Renal cortex interstitium (tissue), 11 donors: Measurements from ENCODE around the gene IQCE. TPM values are rescaled to one million over a fixed set of nuclear protein-coding genes. Genes with fewer than 3 reads are reported as not detected.
A peak's percentile ranks its signal among the peaks of the same experiment; 100 is the strongest.

ENCODE experiments used
- DNase-seq, 11 donors: peaks; one replicate each; pipeline ENCODE4 v3.0.0-alpha.2; 2013; ENCODE audit warnings: low read depth in 9 of 11, low spot score in 4 of 11; ENCODE audit errors: extremely low read depth in 1 of 11
- polyA plus RNA-seq, 3 donors: library from polyadenylated mRNA; unstranded; fragments of 120-200 nt; gene quantifications; one replicate each; pipeline ENCODE4 v1.2.1, GENCODE V29; 2013; ENCODE audit not compliant: insufficient read length in 3 of 3

IQCE gene
- polyA plus RNA-seq, 3 donors = 19.7 to 26.2 (median 24.2) TPM

- DNase-seq = peak in 1 of 11 donors; percentile 63
These were observed 62.5 kb downstream of the IQCE start for GRCh38 chr7:2621061-2621828.

GRCh38 chr7:2621948-2622640 lies 63.3 kb downstream of the IQCE start:
- DNase-seq = peak; percentile 87 to 97 (median 95)

DNA sequence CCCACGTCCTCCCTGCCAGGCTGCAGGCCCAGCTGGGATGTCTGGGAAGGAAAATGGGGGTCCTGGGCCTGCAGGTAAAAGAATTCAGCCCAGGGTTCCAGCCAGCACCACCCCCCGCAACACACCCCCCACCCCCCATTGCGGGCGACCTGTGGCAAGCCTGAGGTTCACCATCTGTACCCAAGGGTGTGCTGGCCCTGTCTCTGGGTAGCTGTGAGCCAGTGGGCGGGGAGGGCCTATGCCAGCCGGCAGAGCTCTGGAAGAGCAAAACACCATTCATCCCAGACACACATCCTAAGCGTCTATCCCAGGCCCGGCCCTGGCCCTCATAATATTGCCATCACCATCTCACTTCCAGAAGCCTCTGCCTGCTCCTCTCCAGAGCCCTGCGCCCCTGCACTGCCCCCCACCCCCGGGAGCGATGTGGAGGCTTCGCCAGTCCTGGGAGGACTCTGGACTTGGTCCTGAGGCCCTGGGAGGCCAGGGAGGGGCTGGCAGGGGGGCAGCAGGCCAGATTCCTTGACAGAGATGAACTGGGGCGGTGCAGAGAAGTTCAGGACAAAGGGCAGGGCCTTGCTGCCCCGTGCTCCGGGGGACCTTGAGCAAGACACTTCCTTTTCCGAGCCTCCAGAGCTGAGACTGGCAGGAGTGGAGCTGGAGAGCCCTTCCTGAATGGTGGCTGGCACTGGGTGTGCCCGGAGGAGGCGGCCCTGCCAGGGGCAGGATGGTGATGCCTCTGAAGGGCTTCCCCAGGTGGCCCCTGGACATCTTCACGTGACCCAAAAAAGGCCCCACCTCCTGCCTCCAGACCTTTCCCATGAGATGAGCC lies 64.3 kb downstream of the IQCE start:
- no peak for DNase-seq

DNA sequence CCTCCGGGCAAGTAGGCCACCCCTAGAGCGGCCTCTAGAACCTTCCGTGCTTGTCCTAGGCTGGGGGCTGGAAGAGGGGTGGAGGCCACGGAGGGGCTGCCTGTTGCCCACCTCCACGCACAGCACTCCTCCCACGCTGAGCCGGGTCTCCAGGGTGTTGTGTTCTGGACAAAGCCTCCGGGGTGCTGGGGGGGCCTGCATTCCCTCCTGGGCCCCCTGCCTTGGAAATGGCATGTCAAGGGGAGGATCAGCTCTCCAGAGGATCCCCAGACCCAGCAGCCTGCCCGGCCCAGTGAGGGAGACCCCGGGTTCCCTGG lies 64.9 kb downstream of the IQCE start:
- no peak for DNase-seq

DNA sequence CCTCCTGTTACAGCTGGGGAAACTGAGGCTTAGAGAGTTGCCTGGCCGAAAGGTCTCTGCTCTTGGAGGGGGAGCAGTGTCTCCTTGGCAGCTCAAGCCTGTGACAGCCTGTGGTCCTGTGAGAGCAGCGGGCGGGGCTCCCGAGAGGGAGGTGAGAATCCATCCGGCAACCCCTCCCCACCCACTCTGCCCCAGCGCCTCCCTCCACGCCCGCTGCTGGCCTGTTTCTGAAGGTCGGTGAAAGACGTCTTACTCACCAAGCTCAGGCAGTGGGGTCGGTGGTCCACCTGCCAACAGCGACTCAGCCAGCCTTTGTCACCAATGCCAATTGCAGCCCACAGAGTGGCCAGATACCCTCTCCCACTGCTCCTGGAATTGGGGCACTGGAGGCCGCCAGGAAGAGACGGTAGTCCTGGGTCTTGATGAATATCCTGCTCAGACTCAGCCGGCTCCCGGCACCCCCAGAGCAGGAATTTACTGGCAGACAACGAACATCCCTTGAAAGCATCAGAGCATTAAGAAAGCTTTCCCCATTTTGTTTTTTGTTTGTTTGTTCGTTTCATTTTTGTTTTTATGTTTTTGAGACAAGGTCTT lies 65.6 kb downstream of the IQCE start:
- no peak for DNase-seq

DNA sequence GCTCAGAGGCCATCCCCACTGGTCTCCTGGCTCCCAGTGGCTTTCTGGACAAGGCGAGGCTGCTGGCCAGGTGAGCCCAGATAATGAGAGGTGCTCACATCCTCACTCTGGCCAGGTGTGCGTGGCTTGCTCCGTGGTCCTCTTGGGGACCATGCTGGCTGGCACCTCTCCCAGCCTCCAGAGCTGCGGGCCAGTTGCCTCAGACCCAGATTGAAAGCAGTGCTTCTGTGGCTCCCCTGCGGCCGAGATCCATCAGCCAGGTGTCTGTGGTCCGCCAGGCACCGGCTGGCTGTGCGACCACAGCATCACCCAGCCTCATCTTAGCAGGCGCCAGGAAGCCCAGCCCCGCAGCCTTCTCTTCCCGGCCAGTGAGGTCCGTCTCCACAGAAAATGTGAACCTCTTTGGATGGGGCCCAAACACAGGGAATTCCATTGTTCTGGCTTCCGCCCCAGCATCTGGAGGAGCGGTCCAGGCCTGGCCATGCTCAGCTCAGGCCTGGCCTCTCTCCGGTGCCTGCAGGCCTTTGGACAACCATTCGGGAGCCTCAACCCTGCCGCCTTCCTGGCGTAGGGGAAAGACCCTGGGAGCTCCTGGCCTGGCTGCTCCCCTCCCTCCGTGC lies 67.8 kb downstream of the IQCE start:
- DNase-seq = no peak

GRCh38 chr7:2627258-2628129 lies 68.7 kb downstream of the IQCE start:
- DNase-seq = no peak

DNA sequence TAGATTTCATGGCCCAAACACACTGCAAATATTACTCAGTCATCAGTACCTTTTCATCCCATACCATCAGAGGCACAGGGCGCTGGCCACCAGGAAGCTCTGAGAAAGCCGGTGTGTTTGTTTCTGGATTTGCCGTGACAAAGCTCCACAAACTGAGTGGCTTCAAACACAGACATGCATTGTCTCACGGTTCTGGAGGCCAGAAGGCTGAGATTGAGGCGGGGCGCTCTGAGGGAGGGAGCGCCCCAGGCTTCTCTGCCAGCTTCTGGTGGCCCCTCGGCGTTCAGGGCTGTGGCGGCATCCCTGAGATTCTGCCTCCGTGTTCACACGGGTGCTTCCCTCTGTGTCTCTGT lies 69.3 kb downstream of the IQCE start:
- DNase-seq = no peak

- no peak for DNase-seq
These were observed 70.1 kb downstream of the IQCE start for GRCh38 chr7:2628891-2629290.

DNA sequence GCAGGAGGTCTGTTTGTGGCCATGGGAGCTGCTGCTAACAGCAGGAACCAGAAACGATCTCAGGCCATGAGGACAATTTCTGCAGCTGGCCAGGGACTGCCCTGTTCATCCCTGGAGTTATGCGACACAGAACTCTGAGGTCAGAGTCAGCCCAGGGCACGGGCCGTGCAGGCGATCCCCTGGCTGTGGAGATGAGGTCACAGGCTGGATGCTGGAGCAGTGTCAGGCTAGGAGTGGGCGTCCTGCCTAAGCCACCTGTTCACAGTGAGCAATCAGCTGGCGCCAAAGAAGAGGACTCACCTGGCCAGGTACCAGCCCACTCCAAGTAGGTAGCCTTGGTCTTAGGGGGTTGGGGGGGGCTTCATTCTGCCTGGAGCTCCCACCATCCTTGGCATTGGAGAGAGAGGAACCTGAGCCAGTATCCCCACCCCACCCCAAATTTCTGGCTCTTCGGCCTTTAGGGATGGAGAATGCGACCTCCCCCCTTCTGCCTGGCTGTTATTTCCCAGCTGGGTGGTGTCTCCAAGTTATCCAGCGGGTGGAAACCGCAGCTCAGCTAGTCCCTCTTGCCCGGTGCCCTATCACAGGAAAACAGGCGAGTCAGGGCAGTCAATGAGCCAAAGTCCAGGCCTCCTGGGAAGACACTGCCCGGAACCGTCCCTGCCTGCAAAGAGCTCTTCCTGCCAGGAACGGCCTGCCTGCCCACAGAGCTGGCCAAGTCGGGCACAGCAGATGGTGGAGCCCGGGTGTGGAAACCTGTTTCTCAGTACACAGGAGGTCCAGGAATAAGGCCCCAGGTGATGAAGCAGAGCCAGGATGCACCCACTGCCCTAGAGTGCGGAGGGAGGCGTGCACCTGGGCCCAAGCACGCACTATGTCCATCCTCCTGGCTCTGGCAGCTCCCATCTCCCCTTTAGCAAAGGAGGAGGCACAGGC lies 71.2 kb downstream of the IQCE start:
- DNase-seq = no peak

DNA sequence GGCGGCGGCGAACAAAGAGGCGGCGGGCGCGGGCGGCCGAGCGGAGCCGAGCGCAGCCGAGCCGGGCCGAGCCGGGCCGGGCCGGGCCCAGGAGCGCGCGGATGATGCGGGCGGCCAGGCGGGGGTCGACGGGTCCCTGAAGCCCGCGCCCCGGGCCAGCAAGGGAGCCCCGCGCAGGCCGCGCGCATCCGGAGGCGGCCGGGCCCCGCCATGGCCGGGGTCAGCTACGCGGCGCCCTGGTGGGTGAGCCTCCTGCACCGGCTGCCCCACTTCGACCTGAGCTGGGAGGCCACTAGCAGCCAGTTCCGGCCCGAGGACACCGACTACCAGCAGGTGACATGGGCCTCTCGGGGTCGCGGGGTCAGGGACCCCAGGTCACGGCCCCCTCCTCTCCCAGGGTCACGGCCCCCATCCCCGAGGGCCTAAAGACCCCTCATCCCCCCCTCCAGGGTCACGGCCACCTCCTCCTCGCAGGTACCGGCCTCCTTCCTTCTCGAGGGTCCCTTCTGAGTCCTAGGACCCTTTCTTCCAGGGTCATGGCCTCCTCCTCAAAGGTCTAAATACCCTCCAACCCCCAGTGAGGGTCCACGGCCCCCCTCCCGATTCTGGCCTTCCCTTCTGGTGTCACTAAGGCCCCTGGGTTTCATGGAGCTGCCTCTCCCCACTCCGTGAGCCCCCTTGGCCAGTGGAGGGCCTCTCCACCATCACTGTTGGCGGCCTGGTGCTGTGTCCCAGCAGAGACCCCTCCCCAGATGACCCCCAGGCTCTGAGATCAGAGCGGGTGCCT lies 73.4 kb downstream of the IQCE start, which contains the start of gene TTYH3:
Gene TTYH3 (plus strand): TSS at position 41 of the 787 bp plus-strand sequence. CDS start 170 bp downstream, at position 211.
- no peak for DNase-seq

DNA sequence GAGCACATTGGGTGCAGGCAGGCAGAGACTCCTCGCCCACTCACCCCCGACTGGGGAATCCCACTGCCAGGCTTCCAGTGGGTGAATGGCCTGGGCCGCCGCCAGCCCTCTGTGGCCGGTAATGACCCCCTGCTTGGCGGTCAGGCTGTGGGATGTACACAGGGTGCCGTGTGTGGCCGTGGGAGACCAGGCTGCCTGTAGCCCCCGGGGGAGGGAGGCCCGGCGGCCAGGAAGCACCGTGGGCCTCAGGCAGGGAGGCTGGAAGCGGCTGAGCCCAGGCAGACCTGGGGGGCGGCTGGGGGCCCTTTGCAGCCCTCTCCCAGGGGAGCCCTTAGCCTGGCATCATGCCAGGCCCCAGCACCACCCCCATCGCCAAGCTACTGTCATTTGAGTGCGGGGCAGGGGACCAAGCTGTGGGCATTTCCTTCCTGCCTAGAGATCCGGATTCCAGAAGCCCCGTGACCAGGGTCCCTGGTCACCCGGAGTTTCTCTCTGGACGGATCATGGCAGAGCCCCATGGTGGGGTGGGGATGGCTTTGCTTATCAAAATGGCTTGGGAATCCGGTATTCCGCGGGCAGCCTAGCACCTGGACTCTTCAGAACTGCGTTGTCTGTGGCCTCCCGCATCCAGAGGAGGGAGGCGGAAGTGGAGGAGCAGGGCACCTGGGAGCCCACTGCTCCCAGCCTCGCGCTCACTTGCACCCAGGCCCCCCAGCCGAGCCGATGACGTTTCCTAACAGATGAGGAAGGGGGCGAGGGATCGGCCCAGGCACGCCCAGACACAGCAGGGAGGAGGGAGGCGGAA lies 74.2 kb downstream of the IQCE start:
- no peak for DNase-seq

DNA sequence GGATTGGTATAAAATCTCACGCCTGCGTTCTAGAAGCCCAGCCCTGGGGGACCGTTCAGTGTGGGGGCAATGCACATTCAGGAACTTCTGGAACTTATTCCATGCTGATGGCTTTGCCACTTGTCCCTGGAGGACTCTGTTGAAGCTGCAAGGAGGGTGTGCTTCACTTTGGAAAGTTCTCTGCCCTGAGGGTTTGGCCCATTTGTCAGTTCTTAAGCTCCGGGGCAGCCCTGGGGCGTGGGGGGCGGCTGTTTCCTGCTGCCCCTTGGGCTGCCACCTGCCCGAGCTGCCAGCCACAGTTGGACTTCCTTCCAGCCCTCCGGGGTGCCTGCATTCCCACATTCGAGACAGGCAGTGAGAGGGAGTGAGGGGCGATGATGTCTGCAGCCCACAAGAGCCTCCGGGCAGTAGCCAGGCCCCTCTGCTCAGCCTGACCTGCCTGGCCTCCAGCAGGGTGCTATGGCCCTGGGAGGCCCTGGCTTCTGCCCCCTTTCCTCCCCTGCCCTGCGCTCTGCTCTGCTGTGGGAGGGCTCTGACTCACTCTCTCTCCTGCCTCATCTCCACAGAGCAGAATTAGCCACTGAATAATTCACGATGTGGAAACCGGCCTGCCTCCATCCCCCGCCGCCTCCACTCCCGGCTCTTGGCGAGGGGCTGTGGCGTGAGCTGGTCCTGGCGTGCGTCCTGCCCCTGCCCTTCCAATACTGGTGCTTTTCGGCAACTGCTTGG lies 74.9 kb downstream of the IQCE start:
- DNase-seq = no peak

- no peak for DNase-seq
These were observed 75.7 kb downstream of the IQCE start for GRCh38 chr7:2634267-2635145.
